ENCODE results near the gene NDUFA11.

Gene NDUFA11

GRCh38 chr19:5913739-5914357, 10.3 kb upstream of the NDUFA11 start, which contains the start of gene CAPS:
CAPS (plus strand) TSS chr19:5914254; CDS start chr19:5914407, 153 bp downstream.
- no peak within 1 kb of the TSS for H3K27ac ChIP-seq
- peak; percentile 18 for DNase-seq (ENCODE audit: low read depth, low spot score)

GRCh38 chr19:5911366-5911765, 7.8 kb upstream of the NDUFA11 start:
- no peak for DNase-seq (ENCODE audit: low read depth, low spot score)

GRCh38 chr19:5910638-5910907, 7.0 kb upstream of the NDUFA11 start:
- DNase-seq (ENCODE audit: low read depth, low spot score), result no peak
- H3K27ac ChIP-seq, result peak overlapping the region; percentile 60

More at GRCh38 chr19:5911366-5911765, 7.8 kb upstream of the NDUFA11 start:
- no peak overlapping the region for H3K27ac ChIP-seq

DNA sequence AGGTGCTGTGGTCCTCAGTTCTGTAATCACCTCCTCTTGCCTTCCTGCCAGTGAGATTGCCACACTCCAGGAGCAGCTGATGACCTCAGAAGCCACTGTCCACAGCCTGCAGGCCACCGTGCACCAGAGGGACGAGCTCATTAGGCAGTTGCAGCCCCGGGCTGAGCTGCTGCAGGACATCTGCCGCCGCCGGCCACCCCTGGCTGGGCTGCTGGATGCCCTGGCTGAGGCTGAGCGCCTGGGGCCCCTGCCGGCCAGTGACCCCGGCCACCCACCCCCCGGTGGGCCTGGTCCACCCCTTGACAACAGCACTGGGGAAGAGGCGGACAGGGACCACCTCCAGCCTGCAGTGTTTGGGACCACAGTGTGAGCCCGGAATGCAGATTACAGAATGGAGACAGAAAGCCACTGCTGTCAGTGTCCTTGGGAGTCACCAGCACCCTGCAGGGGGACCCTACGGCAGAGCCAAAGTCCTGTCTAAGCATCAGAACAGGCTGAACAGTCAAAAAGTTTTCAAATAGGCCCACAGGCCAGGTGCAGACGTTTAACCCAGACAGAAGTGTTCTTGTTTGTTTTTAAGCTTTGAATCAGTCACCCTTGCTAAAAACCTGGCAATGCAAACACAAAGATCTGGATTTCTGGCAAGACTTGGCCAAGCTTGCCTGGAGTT, 5.3 kb upstream of the NDUFA11 start:
- DNase-seq (ENCODE audit: low read depth, low spot score), result no peak
- H3K27ac ChIP-seq, result peak overlapping the region; percentile 60

DNA sequence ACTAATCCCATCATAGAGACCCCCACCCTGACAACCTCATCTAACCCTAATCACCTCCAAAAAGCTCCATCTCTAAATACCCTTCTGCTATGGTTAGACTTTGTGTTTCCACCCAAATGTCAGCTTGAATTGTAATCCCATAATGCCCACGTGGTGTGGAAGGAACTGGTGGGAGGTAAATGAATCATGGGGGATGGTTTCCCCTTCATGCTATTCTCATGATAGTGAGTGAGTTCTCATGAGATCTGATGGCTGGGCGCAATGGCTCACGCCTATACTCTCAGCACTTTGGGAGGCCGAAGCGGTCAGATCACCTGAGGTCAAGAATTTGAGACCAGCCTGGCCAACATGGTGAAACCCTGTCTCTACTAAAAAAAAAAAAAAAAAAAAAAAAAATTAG, 3.7 kb upstream of the NDUFA11 start:
- no peak for DNase-seq (ENCODE audit: low read depth, low spot score)
- no peak overlapping the region for H3K27ac ChIP-seq

GRCh38 chr19:5905114-5905778, 1.7 kb upstream of the NDUFA11 start:
- no peak for DNase-seq (ENCODE audit: low read depth, low spot score)
- H3K27ac ChIP-seq, result peak overlapping the region; percentile 53

DNA sequence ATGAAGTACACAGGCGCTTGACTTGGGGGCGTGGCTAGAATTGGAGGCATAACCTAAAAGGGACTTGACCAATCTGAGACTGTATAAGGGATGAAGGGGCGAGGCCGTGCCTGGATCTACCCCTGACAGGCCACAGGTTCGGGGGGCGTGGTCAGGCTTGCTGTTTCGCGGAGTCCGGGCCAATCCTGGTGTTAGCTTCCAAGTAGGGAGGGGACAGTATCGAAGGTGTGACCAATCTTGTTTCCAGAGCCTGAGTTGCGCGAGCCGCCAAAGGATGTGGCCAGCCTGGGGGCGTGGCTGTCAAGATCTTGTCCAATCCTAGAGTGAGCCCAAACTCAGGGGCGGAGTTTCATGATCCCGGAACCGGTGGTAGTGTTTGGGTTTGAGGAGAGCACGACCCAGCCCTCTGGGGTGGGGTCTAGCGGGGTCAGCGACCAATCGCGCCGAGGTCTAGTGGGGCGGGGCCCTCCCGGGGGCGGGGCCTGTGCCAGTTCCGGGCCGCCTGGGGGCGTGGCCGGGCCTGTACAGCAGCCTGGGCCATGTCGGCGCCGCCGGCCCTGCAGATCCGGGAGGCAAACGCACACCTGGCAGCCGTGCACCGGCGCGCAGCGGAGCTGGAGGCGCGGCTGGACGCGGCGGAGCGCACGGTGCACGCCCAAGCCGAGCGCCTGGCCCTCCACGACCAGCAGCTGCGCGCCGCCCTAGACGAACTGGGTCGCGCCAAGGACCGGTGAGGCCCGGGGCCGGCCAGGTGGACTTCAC, 943 bp upstream of the NDUFA11 start, which contains the start of gene VMAC:
TSS of gene VMAC (plus strand) at position 521 of the 762 bp plus-strand sequence. CDS start at position 540, 19 bp downstream.
- peak within 1 kb of the TSS; percentile 87 for H3K27ac ChIP-seq

DNA sequence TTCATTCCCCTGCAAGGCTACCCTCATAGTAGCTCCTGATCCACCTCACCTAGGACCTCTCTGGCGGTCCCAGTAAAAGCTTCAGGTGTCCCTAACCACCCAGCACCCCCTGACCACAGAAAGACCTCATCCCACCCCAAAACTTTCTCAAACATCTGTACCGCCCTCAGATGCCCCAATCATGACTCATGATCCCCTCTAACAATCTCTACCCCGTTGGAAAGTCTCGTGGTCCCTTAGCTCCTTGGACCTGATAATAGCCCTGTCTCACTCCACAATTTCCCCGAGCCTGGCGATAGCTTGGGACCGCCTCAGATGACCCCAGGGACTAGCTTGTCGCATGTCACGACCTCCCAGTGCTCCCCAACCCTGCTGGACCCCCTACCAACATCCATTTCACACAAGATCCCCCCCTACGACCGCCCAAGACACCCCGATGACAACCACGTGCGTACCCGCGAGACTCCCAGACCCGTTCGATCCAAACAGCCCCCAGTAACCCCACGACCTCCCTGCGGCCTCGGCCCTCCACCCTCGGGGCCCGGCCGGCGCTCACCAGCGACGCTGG, 450 bp downstream of the NDUFA11 start:
- DNase-seq (ENCODE audit: low read depth, low spot score), result no peak
- peak overlapping the region; percentile 87 for H3K27ac ChIP-seq

More for the DNA sequence above, 943 bp upstream of the NDUFA11 start, which contains the start of gene VMAC:
- DNase-seq (ENCODE audit: low read depth, low spot score), result peak; percentile 100

GRCh38 chr19:5900976-5901375, 2.6 kb downstream of the NDUFA11 start:
- H3K27ac ChIP-seq, result no peak overlapping the region
- no peak for DNase-seq (ENCODE audit: low read depth, low spot score)

GRCh38 chr19:5899728-5900526, 3.7 kb downstream of the NDUFA11 start:
- DNase-seq (ENCODE audit: low read depth, low spot score), result no peak

GRCh38 chr19:5897189-5897969, 6.2 kb downstream of the NDUFA11 start:
- H3K27ac ChIP-seq, result no peak overlapping the region
- no peak for DNase-seq (ENCODE audit: low read depth, low spot score)

More at GRCh38 chr19:5899728-5900526, 3.7 kb downstream of the NDUFA11 start:
- H3K27ac ChIP-seq, result no peak overlapping the region

DNA sequence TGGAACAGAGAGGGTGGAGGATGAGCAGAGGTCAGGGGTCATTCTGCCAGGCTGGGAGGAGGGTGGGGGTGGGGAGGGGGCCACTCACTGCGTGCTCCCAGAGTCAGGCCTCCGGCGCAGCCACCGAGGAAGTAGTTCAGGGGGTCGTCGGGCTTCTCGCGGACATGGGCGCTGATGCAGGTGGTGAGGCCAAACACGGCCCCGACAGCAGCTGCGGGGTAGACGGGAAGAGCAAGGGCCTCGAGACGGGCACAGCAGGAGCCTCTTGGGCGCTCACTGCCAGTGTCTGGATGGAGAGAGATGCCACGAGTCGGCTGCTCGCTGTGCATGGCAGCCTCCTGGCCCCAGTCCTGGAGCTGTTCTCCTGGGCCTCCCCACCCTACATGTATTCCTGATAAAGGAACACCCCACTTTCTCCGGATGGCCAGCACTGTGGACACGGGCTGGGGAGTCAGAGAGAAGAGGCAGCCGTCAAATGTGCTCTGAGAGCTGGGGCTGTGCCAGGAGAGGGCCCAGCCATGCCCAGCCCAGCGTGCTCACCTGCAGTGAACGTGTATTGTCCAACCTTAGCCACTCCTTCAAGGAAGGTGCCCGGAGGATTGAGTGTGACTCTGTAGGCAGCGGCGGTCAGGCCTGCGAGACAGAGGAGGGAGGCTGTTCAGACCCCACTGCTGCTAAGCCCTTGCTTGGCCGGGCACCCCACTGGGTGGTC, 7.1 kb downstream of the NDUFA11 start:
- no peak overlapping the region for H3K27ac ChIP-seq
- no peak for DNase-seq (ENCODE audit: low read depth, low spot score)

DNA sequence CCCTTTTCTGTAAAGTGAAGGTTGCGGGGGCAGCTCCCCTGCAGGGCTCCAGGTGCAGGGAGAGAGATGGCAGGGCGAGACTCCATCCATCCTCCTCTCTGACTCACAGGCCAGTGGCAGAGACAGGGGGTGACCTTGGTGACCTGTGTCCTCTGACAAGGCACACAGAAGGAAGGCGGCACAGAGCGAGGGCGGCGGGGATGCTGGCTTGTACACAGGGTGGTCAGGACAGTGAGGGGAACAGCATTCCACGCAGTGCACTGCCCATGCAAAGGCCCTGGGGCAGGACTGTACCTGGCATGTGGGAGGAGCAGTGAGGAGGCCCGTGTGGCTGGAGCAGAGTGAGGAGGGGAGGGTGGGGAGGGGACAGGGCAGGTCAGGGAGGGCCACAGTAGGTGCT, 7.7 kb downstream of the NDUFA11 start:
- DNase-seq (ENCODE audit: low read depth, low spot score), result no peak
- H3K27ac ChIP-seq, result no peak overlapping the region

- H3K27ac ChIP-seq, result no peak overlapping the region
- DNase-seq (ENCODE audit: low read depth, low spot score), result no peak
Measured at GRCh38 chr19:5895409-5895808, 8.2 kb downstream of the NDUFA11 start.

DNA sequence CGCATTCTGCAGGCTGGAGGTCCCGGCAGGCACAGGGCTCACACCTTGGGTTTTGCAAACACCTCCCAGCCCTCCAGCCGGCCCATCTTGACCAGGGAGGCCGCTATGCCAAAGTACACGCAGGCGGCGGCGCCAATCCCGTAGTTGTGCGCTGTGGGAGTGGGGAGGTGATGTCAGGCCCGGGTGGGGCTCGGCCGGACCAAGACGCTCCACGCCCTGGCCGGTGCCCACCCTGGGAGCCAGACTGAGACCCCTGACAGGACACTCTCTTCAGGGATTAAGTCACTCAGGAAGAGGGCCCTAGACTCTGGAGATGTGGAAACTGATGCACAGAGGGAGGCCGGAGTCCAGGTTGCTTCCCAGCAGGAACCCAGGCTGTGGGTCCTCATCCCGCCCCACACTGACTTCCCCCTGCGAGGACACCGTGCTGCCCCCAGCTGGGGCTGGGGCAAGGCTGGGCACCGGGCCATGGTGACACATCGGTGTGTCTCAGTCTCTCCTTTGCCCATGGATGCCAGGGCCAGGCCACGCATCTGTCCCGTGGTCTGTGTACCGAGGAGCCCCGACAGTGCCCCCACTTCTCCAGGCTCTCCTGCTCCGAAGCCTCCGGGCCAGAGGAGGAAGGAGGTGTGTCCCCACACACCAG, 8.8 kb downstream of the NDUFA11 start:
- no peak overlapping the region for H3K27ac ChIP-seq
- no peak for DNase-seq (ENCODE audit: low read depth, low spot score)

DNA sequence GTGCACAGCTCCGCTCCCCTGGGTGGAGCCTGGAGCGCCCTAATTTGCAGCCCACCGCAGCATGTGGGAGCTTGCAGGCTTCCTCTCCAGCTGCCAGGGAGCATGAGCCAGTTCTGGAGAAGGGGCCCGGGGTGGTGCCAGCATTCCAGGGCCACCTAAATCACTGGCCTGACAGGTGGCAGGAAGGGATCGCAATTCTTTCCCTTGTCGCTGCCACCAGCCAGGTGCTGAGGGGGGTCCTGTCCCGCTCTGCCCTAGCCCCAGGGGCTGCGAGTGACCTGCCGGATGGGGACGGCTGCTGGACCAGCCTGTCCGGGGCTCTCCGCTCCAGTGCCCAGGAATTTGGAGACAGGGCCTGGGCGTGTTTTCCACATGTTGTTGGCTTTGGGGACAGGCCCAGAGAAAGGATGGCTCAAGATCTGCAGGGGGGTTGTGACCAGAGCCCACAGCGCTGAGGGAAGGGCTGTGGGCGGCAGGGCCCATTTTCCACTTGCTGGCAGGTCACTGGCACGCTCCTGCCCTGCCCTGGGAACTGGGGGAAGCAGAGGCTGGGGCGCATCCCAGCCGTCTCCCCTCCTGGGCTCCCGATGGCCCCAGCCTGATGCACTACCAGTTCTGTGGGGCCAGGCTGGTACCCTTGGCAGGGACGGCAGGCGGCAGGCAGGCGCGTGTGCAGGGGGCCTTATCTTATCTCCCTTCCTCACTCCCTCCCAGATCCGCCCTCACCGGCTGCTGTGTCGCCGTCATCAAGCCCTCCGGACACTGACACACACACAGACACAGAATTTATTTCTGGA, 9.5 kb downstream of the NDUFA11 start:
- no peak overlapping the region for H3K27ac ChIP-seq
- no peak for DNase-seq (ENCODE audit: low read depth, low spot score)

Data from epithelial cell of prostate (primary cell).